Measurements from ENCODE around the gene SLC2A4.

DNA sequence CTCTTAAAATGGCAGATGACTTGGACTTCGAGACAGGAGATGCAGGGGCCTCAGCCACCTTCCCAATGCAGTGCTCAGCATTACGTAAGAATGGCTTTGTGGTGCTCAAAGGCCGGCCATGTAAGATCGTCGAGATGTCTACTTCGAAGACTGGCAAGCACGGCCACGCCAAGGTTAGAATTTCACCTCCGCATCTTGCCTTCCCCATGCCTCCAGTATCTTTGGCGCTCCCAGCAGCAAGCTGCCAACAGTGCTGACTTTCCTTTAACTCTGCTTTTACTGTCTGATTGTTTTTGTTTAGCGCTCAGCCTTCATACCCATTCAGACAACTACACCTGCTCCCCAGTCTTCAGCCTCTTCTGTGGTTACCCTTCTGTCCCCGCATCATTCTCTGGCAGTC, 28.1 kb downstream of the SLC2A4 start:
- TF ChIP-seq, protein P1, sequence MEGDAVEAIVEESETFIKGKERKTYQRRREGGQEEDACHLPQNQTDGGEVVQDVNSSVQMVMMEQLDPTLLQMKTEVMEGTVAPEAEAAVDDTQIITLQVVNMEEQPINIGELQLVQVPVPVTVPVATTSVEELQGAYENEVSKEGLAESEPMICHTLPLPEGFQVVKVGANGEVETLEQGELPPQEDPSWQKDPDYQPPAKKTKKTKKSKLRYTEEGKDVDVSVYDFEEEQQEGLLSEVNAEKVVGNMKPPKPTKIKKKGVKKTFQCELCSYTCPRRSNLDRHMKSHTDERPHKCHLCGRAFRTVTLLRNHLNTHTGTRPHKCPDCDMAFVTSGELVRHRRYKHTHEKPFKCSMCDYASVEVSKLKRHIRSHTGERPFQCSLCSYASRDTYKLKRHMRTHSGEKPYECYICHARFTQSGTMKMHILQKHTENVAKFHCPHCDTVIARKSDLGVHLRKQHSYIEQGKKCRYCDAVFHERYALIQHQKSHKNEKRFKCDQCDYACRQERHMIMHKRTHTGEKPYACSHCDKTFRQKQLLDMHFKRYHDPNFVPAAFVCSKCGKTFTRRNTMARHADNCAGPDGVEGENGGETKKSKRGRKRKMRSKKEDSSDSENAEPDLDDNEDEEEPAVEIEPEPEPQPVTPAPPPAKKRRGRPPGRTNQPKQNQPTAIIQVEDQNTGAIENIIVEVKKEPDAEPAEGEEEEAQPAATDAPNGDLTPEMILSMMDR (conservative IDR thresholded peaks at IDR 0.05) = no peak
- TF ChIP-seq ZFX (IDR thresholded peaks at IDR 0.05) = no peak
